ENCODE data around the gene REEP5. TPM values are rescaled to one million over a fixed set of nuclear protein-coding genes. Genes with fewer than 3 reads are reported as not detected.
A peak's percentile ranks its signal among the peaks of the same experiment; 100 is the strongest.

Gene REEP5
- total and polyA plus RNA-seq, 12 donors, result 90.2 to 169 (median 132) TPM

DNA sequence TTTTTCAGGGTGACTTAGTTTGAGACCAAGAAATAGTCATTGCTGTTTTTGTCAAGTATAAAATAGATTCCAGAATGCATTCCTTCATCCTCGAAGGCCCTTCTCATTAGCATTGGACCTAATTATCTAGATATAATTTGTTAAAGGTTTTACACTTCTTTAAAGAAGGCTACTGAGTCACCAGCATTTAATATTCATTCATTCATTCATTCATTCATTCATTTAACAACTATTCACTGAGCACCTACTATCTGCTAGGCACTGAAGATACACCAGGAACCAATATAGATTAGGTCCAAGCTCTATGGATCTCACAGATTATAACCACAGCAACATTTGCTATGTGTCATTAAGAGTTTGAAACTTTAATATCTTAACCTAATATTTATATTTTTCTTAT is 11.1 kb upstream of the REEP5 start:
- intact Hi-C loops (cut with DNase I), result no loop called here
- Histone ChIP-seq H3K27ac (no peak overlapping the region), H3K36me3 (no peaks in the 10 kb centered on the region), H3K4me1 (peaks cover 0 to 39% (median 7%) of the 10 kb centered on the region in 9 donors), H3K27me3 (no peaks in the 10 kb centered on the region), H3K9me3 (no peaks in the 10 kb centered on the region), H3K4me3 (no peak overlapping the region)
- ATAC-seq, result no peak
- no peak for DNase-seq
- TF ChIP-seq CTCF (IDR thresholded peaks at IDR 0.05), result no peak
- WGBS, 2 donors, result 79 to 93% methylated on average over 1 of the region's 1 CpG

- peaks cover 0 to 45% (median 7%) of the 10 kb centered on the region in 9 donors for H3K4me1 ChIP-seq
- no peak overlapping the region for H3K27ac ChIP-seq
- intact Hi-C loops (cut with DNase I), result no loop called here
- H3K36me3 ChIP-seq, result no peaks in the 10 kb centered on the region
- 24 to 28% methylated on average over 2 of the region's 2 CpGs for WGBS, 2 donors
- ATAC-seq (peak in 4 of 8 donors; percentile 28 to 84 (median 68)), DNase-seq (no peak)
- H3K4me3 ChIP-seq, result no peak overlapping the region
- no peaks in the 10 kb centered on the region for H3K27me3 ChIP-seq
- TF ChIP-seq CTCF (IDR thresholded peaks at IDR 0.05), result no peak
- no peaks in the 10 kb centered on the region for H3K9me3 ChIP-seq
Observed at GRCh38 chr5:112931473-112931872, 9.4 kb upstream of the REEP5 start.

GRCh38 chr5:112930082-112930344 is 8.0 kb upstream of the REEP5 start:
- H3K4me1 ChIP-seq, result peaks cover 0 to 45% (median 7%) of the 10 kb centered on the region in 9 donors
- intact Hi-C loops (cut with DNase I), result no loop called here
- no peaks in the 10 kb centered on the region for H3K27me3 ChIP-seq
- WGBS, 2 donors, result 100% methylated on average over 1 of the region's 1 CpG; no CpG with 5 or more reads in 1 of the 2 donors
- no peaks in the 10 kb centered on the region for H3K9me3 ChIP-seq
- no peak overlapping the region for H3K4me3 ChIP-seq
- TF ChIP-seq CTCF (IDR thresholded peaks at IDR 0.05), result no peak
- DNase-seq, result no peak
- peak in 2 of 8 donors; percentile 23 to 25 for ATAC-seq
- H3K27ac ChIP-seq, result peak overlapping the region in 1 of 10 donors; percentile 73
- no peaks in the 10 kb centered on the region for H3K36me3 ChIP-seq

GRCh38 chr5:112929336-112930081 is 7.5 kb upstream of the REEP5 start:
- peak overlapping the region in 1 of 10 donors; percentile 73 for H3K27ac ChIP-seq
- no peak for ATAC-seq

More at GRCh38 chr5:112929336-112930081, 7.5 kb upstream of the REEP5 start:
- no peak for TF ChIP-seq CTCF (IDR thresholded peaks at IDR 0.05)
- Histone ChIP-seq H3K36me3 (no peaks in the 10 kb centered on the region), H3K4me3 (no peak overlapping the region), H3K27me3 (no peaks in the 10 kb centered on the region), H3K9me3 (no peaks in the 10 kb centered on the region), H3K4me1 (peaks cover 0 to 46% (median 7%) of the 10 kb centered on the region in 9 donors)
- WGBS, 2 donors, result 94 to 95% methylated on average over 4 of the region's 4 CpGs
- no peak for DNase-seq
- intact Hi-C loops (cut with DNase I), result loop anchor here in 1 of 10 donors (10.0 kb wide), 1 partner anchor 375 kb away; no protein-coding TSS in a partner anchor

Measured in heart right ventricle (tissue), 16 donors.